GM21381 (cell line): ENCODE data around the gene NAGPA.

Experiments
- ATAC-seq: cut with Tn5 transposase; IDR thresholded peaks from one replicate; pipeline ENCODE4 v1.9.1; 2021; ENCODE audit warnings: mild to moderate bottlenecking, moderate library complexity; ENCODE audit not compliant: unreplicated experiment

Gene NAGPA

GRCh38 chr16:5028950-5029475 lies 4.7 kb downstream of the NAGPA start:
- no peak for ATAC-seq

DNA sequence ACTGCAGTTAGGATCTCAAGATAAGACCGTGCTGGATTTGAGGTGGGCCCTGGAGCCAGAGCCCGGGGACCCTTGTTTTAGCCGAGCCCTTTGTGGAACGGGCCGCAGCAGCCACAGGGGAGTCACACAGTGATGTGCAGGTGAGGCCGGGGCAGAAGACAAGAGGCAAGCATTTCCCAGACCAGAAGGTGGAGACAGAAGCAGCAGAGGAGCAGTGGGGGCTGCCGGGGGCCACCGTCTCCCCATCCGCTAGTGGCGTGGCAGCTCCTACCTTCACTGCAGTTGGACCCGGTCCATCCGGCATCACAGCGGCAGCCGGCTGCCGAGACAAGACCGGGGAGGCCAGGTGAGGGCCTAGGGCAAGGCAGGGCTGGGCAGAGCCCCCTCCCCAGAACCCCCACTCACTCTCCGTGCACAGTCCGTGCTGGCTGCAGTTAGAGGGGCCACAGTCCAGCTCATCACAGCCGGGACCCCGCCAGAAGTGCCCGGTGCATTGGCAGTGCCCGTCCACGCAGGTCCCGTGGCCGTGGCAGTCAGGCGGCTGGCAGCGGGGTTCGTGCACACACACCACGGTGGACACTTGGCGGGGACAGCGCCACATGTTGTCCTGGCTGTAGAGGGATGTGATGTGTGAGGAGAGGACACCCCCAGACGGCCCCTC lies 6.0 kb downstream of the NAGPA start:
- no peak for ATAC-seq

DNA sequence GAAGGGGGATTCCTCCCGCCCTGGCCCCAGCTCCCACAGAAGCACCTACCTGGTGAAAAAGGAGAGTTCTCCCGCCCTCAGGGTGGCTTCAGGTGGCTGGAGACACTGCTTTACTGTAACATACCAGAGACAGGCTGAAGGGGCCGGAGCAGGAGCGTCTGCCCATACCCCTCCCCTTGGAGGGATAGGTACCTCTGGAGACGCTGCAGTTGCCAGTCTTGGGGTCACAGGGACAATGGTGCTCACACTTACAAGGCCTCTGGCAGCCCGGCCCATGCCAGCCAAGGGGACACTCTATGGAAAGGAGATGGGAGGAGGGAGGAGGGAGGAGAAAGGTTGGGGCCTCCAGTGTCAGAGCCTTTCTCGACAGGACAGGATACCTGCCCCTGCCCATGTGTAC lies 6.6 kb downstream of the NAGPA start:
- ATAC-seq, result no peak

- no peak for ATAC-seq
Measured at GRCh38 chr16:5026664-5027063, 7.1 kb downstream of the NAGPA start.

DNA sequence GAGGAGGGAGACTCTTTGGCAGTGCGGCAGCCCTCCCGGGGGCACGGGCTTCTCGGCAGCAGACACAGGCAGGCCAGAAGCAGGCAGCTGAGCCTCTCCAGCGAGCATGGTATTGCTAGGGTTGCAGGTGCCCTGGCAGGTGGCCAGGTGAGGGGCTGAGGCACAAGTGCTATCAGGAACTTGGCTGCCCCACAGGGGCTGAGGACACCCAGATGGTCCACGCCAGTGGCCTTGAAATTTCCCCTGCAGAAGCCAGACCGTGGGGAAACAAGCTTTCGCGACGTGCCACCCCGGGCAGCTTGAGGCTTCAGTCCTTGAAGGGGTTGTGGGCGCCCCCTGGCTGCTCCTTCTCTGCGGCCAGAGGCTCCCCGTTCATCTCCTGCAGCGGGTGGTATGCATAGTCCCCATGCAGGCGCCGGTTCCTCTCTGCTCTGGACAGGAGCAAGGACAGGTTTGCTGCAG lies 8.5 kb downstream of the NAGPA start:
- no peak for ATAC-seq

DNA sequence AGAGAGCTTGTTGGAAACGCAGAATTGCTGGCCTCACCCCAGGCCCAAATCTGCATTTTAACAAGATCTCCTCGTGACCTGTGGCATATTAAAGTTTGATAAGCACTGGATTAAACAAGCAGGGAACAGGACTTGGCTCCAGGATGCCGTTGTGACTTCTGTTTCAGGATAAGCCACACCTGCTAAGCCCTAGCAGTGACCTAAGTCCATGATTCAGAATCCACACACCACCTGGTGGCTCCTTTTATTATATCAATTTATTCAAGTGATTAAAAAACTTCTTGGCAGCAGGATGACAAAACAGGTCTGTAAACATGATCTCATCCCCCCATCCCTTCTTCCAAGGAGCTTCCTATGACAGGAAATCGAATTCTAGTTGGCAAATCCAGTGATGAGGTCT lies 9.1 kb downstream of the NAGPA start:
- ATAC-seq, result no peak

GRCh38 chr16:5022521-5022920 lies 11.2 kb downstream of the NAGPA start:
- no peak for ATAC-seq

DNA sequence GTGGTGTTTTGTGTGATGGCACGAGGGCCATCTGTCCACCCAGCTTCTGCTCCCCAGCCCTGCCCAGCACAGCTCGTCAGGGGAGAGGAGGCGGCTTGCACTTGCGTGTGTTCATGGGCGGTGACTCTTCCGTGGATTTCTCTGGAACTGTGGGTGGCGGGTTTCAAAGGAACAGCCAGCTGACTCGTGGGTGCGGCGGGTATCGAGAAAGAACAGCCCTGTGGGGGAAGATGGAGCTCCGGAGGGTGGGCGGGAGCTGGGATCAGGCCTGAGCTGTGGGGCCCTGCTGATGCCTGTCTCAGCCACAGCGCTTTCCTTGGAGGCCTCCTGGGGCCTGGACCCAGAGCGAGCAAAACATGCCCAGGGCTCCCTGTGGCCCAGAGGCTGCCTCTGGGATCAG lies 13.2 kb downstream of the NAGPA start:
- no peak for ATAC-seq

DNA sequence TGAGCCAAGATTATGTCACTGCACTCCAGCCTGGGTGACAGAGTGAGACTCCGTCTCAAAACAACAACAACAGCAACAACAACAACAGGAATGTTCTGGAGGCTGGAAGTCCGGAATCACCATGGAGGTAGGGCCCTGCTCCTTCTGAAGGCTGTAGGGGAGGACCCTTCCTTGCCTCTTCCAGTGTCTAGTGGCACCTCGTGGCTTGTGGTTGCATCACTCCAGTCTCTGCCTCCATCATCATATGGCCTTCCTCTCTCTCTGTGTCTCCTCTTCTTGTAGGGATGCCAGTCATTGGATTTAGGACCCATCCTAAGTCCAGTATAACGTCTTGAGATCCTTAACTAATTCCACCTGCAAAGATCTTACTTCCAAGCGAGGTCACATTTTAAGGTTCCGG lies 14.0 kb downstream of the NAGPA start:
- ATAC-seq, result no peak

- no peak for ATAC-seq
Measured at GRCh38 chr16:5018793-5019192, 14.9 kb downstream of the NAGPA start.

DNA sequence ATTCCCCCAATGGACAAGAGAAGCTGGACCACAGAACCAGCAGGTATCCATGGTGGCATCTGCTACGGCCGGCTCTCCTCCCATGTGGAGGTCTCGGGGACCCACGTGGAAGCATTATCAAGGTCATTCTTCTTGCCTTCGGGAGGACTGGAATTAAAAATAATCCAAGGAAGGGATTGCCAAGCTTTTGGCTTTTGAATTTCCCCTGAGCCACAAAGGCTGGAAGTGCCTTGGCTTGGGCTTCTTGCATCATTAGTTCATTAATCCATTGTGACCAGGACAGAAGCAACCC lies 16.1 kb downstream of the NAGPA start:
- no peak for ATAC-seq

DNA sequence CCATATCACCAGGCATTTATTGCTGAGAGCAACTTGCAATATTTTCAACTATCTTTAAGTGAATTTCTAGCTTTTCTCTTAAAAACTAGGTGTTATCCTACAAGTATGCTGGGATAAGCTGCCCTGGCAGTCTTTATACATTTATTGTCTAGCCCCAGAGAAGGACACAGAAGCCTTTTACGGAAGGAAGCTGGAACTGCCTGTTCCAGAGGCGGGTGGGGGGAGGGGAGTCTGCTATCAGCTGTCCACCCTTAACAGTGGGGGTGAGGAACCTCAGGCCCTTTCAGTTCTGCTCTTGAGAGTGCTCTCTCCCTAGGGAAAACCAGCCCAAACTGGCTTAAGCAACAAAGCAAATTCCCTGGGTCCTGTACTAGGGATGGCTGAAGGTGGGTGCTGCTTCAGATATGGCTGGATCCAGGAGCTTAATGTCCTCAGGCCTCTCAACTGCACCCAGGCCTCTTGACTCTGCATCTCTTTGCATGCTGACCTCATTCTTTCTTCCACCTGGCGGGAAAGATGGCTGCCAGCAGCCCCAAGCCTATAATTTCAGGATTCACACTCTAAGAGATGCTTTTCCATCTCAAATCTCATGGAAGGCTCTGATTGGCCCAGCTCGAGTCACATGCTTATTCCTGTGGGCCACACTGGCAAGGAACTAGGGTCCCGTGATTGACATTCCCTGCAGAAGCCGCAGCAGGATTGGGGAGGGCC lies 16.6 kb downstream of the NAGPA start:
- no peak for ATAC-seq

- ATAC-seq, result no peak
Measured at GRCh38 chr16:5015887-5016286, 17.8 kb downstream of the NAGPA start.

DNA sequence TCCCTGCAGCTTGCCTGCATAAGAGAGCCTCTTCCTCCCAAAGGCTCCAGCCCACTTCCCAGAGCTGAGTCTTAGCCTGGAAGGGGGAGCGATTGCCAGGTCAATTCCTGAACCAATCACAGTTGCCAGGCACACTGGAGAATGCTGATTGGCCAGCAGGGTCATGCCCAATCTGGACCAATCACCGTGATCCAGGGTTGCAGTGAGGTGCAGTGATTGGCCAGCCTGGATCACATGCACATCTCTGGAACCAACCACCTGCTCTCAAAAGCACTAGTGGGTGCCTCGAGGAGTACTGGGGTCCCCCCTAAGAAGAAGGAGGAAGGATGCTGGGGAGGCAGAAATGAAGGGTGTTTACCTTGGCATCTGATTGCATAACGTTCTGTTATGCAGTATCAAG lies 18.4 kb downstream of the NAGPA start:
- ATAC-seq, result no peak

DNA sequence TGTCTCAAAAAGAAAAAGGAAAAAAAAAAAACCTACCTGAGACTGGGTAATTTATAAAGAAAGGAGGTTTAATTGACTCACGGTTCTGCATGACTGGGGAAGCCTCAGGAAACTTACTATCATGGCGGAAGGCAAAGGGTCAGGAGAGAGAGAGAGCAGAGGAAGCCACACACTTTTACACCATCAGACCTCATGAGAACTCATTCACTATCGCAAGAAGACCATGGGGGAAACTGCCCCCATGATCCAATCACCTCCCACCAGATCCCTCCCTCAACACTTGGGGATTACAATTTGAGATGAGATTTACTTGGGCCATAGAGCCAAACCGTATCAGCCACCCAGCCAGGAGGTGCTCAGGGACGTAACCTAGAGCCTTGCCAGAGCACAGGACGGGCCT lies 20.8 kb downstream of the NAGPA start:
- no peak for ATAC-seq

- ATAC-seq, result no peak
Measured at GRCh38 chr16:5011637-5012036, 22.1 kb downstream of the NAGPA start.

GRCh38 chr16:5010576-5011329 lies 23.0 kb downstream of the NAGPA start:
- no peak for ATAC-seq

DNA sequence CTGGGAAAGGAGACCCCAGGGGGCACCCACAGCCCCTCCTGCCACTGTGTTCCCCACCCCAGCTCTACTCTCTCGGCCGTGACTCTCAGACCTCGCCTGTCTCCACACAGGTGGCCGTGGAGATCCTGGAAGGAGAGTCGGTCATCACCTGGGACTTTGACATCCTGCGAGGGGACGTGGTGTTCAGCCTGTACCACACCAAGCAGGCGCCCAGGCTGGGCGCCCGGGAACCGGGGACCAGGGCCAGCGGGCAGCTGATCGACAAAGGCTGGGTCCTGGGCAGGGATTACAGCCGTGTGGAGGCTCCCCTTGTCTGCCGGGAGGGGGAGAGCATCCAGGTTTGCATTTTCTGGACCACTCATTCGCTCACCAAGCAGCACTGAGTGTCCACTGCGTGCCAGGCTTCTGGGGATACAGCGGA lies 25.4 kb downstream of the NAGPA start:
- ATAC-seq, result no peak

GRCh38 chr16:5007256-5007655 lies 26.5 kb downstream of the NAGPA start:
- ATAC-seq, result no peak

GRCh38 chr16:5006348-5007193 lies 27.2 kb downstream of the NAGPA start:
- ATAC-seq, result no peak

- ATAC-seq, result no peak
Measured at GRCh38 chr16:5005916-5006315, 27.8 kb downstream of the NAGPA start.
